HepG2 (cell line): ENCODE data around the gene SBK3. TPM values are rescaled to one million over a fixed set of nuclear protein-coding genes. Genes with fewer than 3 reads are reported as not detected.
"Not testable (repeated sequence)": the region's sequence is repeated elsewhere in the genome, so short reads cannot be mapped to it uniquely, and the experiment has no call there.

Experiments
- ATAC-seq: fragments of 200-7000 bp; cut with Tn5 transposase; 3 replicates; pipeline ENCODE4 v1.9.1; 2020; ENCODE audit warnings: mild to moderate bottlenecking, moderate library complexity
- BruUV-seq: library from RNA; stranded (reverse); fragments of 400-500 nt; replicated peaks from 2 replicates; lab custom pipeline; 2021; lab: Mats Ljungman, UMichigan
- CTCF ChIA-PET: fragments of 300-600 bp; formaldehyde crosslinking; extraction: SDS; loops from one replicate; lab custom pipeline; 2021; ENCODE audit warnings: low total read pairs, inconsistent platforms, low intra/inter-chr PET ratio; lab: Yijun Ruan, JAX
- POLR2A ChIA-PET: fragments of 350-600 bp; sonication (Branson Sonifier 250); formaldehyde crosslinking; loops from one replicate; lab custom pipeline; 2020; ENCODE audit warnings: antibody characterized with exemption, inconsistent platforms; lab: Yijun Ruan, JAX
- DNase-seq: peaks from one replicate; pipeline ENCODE4 v3.0.0-alpha.2; 2015; ENCODE audit warnings: low spot score
- FAIRE-seq: peaks from 3 replicates; lab custom pipeline; 2011; peaks lifted over from hg19 to GRCh38; lab: Jason Lieb, UNC
- H2AFZ ChIP-seq: one replicate; pipeline ENCODE4 v1.6.1; 2011; ENCODE audit warnings: low read length, inconsistent platforms
- H3K27ac ChIP-seq: fragments of 300-600 bp; 3 replicates; pipeline ENCODE4 v1.8.0; 2011; ENCODE audit warnings: mixed run types, mild to moderate bottlenecking, mixed read lengths, low read length, inconsistent platforms; ENCODE audit not compliant: insufficient read depth; ENCODE audit errors: extremely low read length
- H3K27me3 ChIP-seq, 2 experiments: fragments of 200-600 bp in 1 of 2; 2 replicates in 1 of 2; 3 replicates in 1 of 2; pipeline versions ENCODE4 v1.6.0 to v1.8.0; 2011; ENCODE audit warnings: low read length in 2 of 2, mild to moderate bottlenecking in 2 of 2, moderate library complexity in 2 of 2, inconsistent platforms in 1 of 2; ENCODE audit not compliant: insufficient read depth in 2 of 2, control insufficient read depth in 1 of 2
- H3K36me3 ChIP-seq, 2 experiments: fragments of 200-600 bp in 1 of 2; replicated peaks in 1 of 2; 2 replicates in 1 of 2; 3 replicates in 1 of 2; pipeline versions ENCODE4 v1.5.1 to v1.8.0; 2011; ENCODE audit warnings: low read length in 2 of 2, inconsistent platforms in 1 of 2; ENCODE audit not compliant: insufficient read depth in 2 of 2, control insufficient read depth in 1 of 2
- H3K4me1 ChIP-seq: 2 replicates; pipeline ENCODE4 v1.5.1; 2012; ENCODE audit warnings: low read length, inconsistent platforms; ENCODE audit not compliant: insufficient read depth
- H3K4me2 ChIP-seq: 2 replicates; pipeline ENCODE4 v1.6.0; 2011; ENCODE audit warnings: low read depth, low read length, inconsistent platforms
- H3K4me3 ChIP-seq, 3 experiments: fragments of 200-600 bp in 1 of 3; sonication (generic), shearing (Covaris generic) in 1 of 3; replicated peaks in 1 of 3; 2 replicates each; pipeline ENCODE4 v1.5.1; 2011 to 2016; ENCODE audit warnings: low read length in 3 of 3, inconsistent platforms in 2 of 3, low read depth in 2 of 3, mild to moderate bottlenecking in 2 of 3, control low read depth in 1 of 3, mixed read lengths in 1 of 3; ENCODE audit not compliant: insufficient read depth in 1 of 3
- H3K79me2 ChIP-seq: one replicate; pipeline ENCODE4 v1.6.1; 2011; ENCODE audit warnings: low read length, inconsistent platforms; ENCODE audit not compliant: insufficient read depth
- H3K9ac ChIP-seq: 2 replicates; pipeline ENCODE4 v1.6.0; 2011; ENCODE audit warnings: mild to moderate bottlenecking, low read depth, low read length, inconsistent platforms; ENCODE audit not compliant: insufficient read depth
- H3K9me3 ChIP-seq: 2 replicates; pipeline ENCODE4 v1.5.1; 2012; ENCODE audit warnings: mild to moderate bottlenecking, low read length
- H4K20me1 ChIP-seq: 2 replicates; pipeline ENCODE4 v1.6.0; 2011; ENCODE audit warnings: inconsistent platforms, mild to moderate bottlenecking, low read length, moderate library complexity; ENCODE audit not compliant: insufficient read depth
- ARID2 ChIP-seq: sonication (generic); formaldehyde crosslinking; IDR thresholded peaks from 2 replicates; pipeline ENCODE4 v1.8.1; 2022; ENCODE audit warnings: mild to moderate bottlenecking, missing genetic modification reagents, borderline replicate concordance
- ARNT2 ChIP-seq: sonication (generic); formaldehyde crosslinking; IDR thresholded peaks from 2 replicates; pipeline ENCODE4 v1.8.0; 2022; ENCODE audit warnings: mild to moderate bottlenecking, low read depth, missing genetic modification reagents, moderate library complexity
- CREM ChIP-seq, 2 experiments: sonication (generic) in 1 of 2; formaldehyde crosslinking in 1 of 2; IDR thresholded peaks; 2 replicates each; pipeline versions ENCODE4 v1.4.0 to v1.6.1; 2016 to 2020; ENCODE audit warnings: antibody characterized with exemption in 1 of 2, mild to moderate bottlenecking in 1 of 2, missing genetic modification reagents in 1 of 2
- JARID2 ChIP-seq: sonication (generic); formaldehyde crosslinking; IDR thresholded peaks from 2 replicates; pipeline ENCODE4 v1.8.1; 2023; ENCODE audit warnings: missing genetic modification reagents, inconsistent platforms; ENCODE audit not compliant: insufficient replicate concordance
- KDM4B ChIP-seq: sonication (generic); formaldehyde crosslinking; IDR thresholded peaks from 2 replicates; pipeline ENCODE4 v1.4.0; 2020; ENCODE audit warnings: missing genetic modification reagents
- KLF15 ChIP-seq: sonication (generic); formaldehyde crosslinking; IDR thresholded peaks from 2 replicates; pipeline ENCODE4 v1.8.1; 2023; ENCODE audit warnings: borderline replicate concordance, mild to moderate bottlenecking, inconsistent platforms, missing genetic modification reagents, mixed read lengths
- PHF20 ChIP-seq: sonication (generic); formaldehyde crosslinking; IDR thresholded peaks from 2 replicates; pipeline ENCODE4 v1.5.0; 2020; ENCODE audit warnings: mild to moderate bottlenecking, missing genetic modification reagents
- POLR2G ChIP-seq: fragments of 200-400 bp; formaldehyde crosslinking; IDR thresholded peaks from 2 replicates; pipeline ENCODE4 v1.6.1; 2018; ENCODE audit warnings: mild to moderate bottlenecking, low read depth, low read length, moderate library complexity
- RXRA ChIP-seq: sonication (generic); formaldehyde crosslinking; IDR thresholded peaks from 2 replicates; pipeline ENCODE4 v1.5.1; 2020; ENCODE audit warnings: missing genetic modification reagents
- SOX13 ChIP-seq, 3 experiments: fragments of 450-650 bp in 1 of 3; sonication (generic) in 1 of 3; formaldehyde crosslinking in 1 of 3; IDR thresholded peaks in 2 of 3; conservative IDR thresholded peaks in 1 of 3; 2 replicates each; pipeline versions ENCODE4 v1.5.0 to v1.6.1; 2016 to 2020; ENCODE audit warnings: antibody characterized with exemption in 1 of 3, mild to moderate bottlenecking in 1 of 3, missing compliant biosample characterization in 1 of 3, missing genetic modification reagents in 1 of 3, moderate library complexity in 1 of 3
- ZNF572 ChIP-seq: sonication (generic); formaldehyde crosslinking; IDR thresholded peaks from 2 replicates; pipeline ENCODE4 v1.5.1; 2020; ENCODE audit warnings: mild to moderate bottlenecking, missing genetic modification reagents
- ZNF720 ChIP-seq: sonication (generic); formaldehyde crosslinking; IDR thresholded peaks from 2 replicates; pipeline ENCODE4 v1.4.0; 2020; ENCODE audit warnings: missing genetic modification reagents
- WGBS: methylation state at CpG from one replicate; pipeline ENCODE4 v1.1.6; 2017; ENCODE audit warnings: low lambda C conversion rate; 5-methylcytosine and 5-hydroxymethylcytosine counted together
- in situ Hi-C: cut with HindIII; loops from 2 replicates; pipeline ENCODE4 v1.10.0; 2017; ENCODE audit warnings: low pct_unique_long_range_greater_than_20kb; ENCODE audit not compliant: extremely low pct_ligation_motif_present
- intact Hi-C: fragments of 100-400 bp; cut with micrococcal nuclease; formaldehyde crosslinking; loops from one replicate; pipeline ENCODE4 v1.10.0; 2022; ENCODE audit not compliant: unreplicated experiment
- polyA plus RNA-seq, 8 experiments: library from polyadenylated mRNA; depleted of rRNA in 3 of 8; stranded (reverse) in 7 of 8; unstranded in 1 of 8; fragments of >200 nt; fragmentation: Illumina TruSeq in 4 of 8; extraction: Trizol in 4 of 8; gene quantifications; 2 replicates each; pipeline versions ENCODE4 v1.2.1 to v1.2.3, GENCODE V29; 2011 to 2016; ENCODE audit warnings: low read depth in 4 of 8, missing spikeins in 1 of 8, mixed read lengths in 1 of 8; ENCODE audit not compliant: insufficient read depth in 1 of 8
- total RNA-seq, 5 experiments: library from RNA; depleted of rRNA; stranded (reverse); fragments of >200 nt; fragmentation: Illumina TruSeq; extraction: Trizol; gene quantifications; 2 replicates each; pipeline ENCODE4 v1.2.3, GENCODE V29; 2016; ENCODE audit warnings: low read depth in 1 of 5

SBK3 gene
- total and polyA plus RNA-seq, 2 of the 13 experiments (the other 11 are each of a cell fraction or from before 2014, with no cell fraction given) = 0.66 to 0.77 TPM

- H2AFZ ChIP-seq, H3K9me3 ChIP-seq, ATAC-seq, H3K79me2 ChIP-seq, FAIRE-seq, H3K36me3 ChIP-seq, H3K9ac ChIP-seq, H3K4me3 ChIP-seq, H3K4me2 ChIP-seq, H3K27ac ChIP-seq, intact Hi-C loops, BruUV-seq, CTCF ChIA-PET, H3K27me3 ChIP-seq, in situ Hi-C loops, H4K20me1 ChIP-seq, DNase-seq: not testable (repeated sequence)
- peaks cover 32% of the 10 kb centered on the region for H3K4me1 ChIP-seq
- WGBS = 78% methylated on average over 7 of the region's 7 CpGs
- POLR2A ChIA-PET = interaction anchor here (0.6 to 1.7 kb wide), 3 partner anchors 11 to 108 kb away, joined by 3 to 6 read pairs (median 4); partner anchors contain the start of gene SBK3
These were observed 11.1 kb downstream of the SBK3 start for GRCh38 chr19:55534280-55534679.

- H3K9ac ChIP-seq = no peak overlapping the region
- no TSS peak for BruUV-seq
- ATAC-seq (no peak), DNase-seq (no peak), FAIRE-seq (no peak)
- H3K4me2 ChIP-seq = no peak overlapping the region
- TF ChIP-seq ARNT2 (no peak), CREM (IDR thresholded peaks at IDR 0.05) (no peak), CREM (CRISPR knock-in tag; IDR thresholded peaks at IDR 0.05) (no peak), PHF20 (CRISPR knock-in tag) (no peak), ZNF572 (CRISPR knock-in tag) (no peak), KDM4B (CRISPR knock-in tag) (no peak), ARID2 (no peak), KLF15 (CRISPR knock-in tag) (no peak), SOX13 (IDR thresholded peaks at IDR 0.05) (no peak), SOX13 (CRISPR knock-in tag; conservative IDR thresholded peaks at IDR 0.05 in 1 of 2, IDR thresholded peaks at IDR 0.05 in 1 of 2) (no peak), JARID2 (CRISPR knock-in tag) (no peak), ZNF720 (CRISPR knock-in tag) (no peak), POLR2G (no peak), RXRA (CRISPR knock-in tag) (no peak)
- CTCF ChIA-PET = no interaction called here
- H3K4me3 ChIP-seq = no peak overlapping the region
- in situ Hi-C loops = no loop called here
- H3K27me3 ChIP-seq = no peaks in the 10 kb centered on the region
- H3K27ac ChIP-seq = no peak overlapping the region
- H3K79me2 ChIP-seq = no peaks in the 10 kb centered on the region
- WGBS = 81% methylated on average over 14 of the region's 26 CpGs
- intact Hi-C loops = no loop called here
- H2AFZ ChIP-seq = no peak overlapping the region
- POLR2A ChIA-PET = no interaction called here
- H4K20me1 ChIP-seq = no peaks in the 10 kb centered on the region
- peaks cover 41% of the 10 kb centered on the region for H3K4me1 ChIP-seq
- no peaks in the 10 kb centered on the region for H3K9me3 ChIP-seq
- H3K36me3 ChIP-seq = no peaks in the 10 kb centered on the region
These were observed 14.3 kb downstream of the SBK3 start for GRCh38 chr19:55530996-55531395.
